SK-MEL-5 (cell line): ENCODE data around the gene GFRA1. TPM values are rescaled to one million over a fixed set of nuclear protein-coding genes. Genes with fewer than 3 reads are reported as not detected.
"Not testable (repeated sequence)": the region's sequence is repeated elsewhere in the genome, so short reads cannot be mapped to it uniquely, and the experiment has no call there.

ENCODE experiments used
- DNase-seq: peaks from one replicate; pipeline ENCODE4 v3.0.0-alpha.2; 2016; ENCODE audit warnings: low read depth, low spot score
- in situ Hi-C: cut with HindIII; loops from 2 replicates; pipeline ENCODE4 v1.10.0; 2016; ENCODE audit warnings: low sequenced_read_pairs, high pct_unique_total_duplicates, low pct_unique_long_range_greater_than_20kb
- total RNA-seq: library from RNA; depleted of rRNA; stranded (reverse); fragments of >200 nt; shearing (Covaris generic); gene quantifications from 2 replicates; pipeline ENCODE4 v1.2.3, GENCODE V29; 2014

GFRA1 gene
- total RNA-seq, 1 experiment from 2014 or later: 0.24 TPM

GRCh38 chr10:116049158-116049973, 223.6 kb downstream of the GFRA1 start:
- in situ Hi-C loops: no loop called here
- DNase-seq: no peak

- DNase-seq: no peak
- in situ Hi-C loops: no loop called here
These were observed 227.3 kb downstream of the GFRA1 start for GRCh38 chr10:116045366-116046356.

- in situ Hi-C loops: no loop called here
- DNase-seq: no peak
These were observed 228.2 kb downstream of the GFRA1 start for GRCh38 chr10:116044801-116045248.

- in situ Hi-C loops: no loop called here
- DNase-seq: no peak
These were observed 229.1 kb downstream of the GFRA1 start for GRCh38 chr10:116043861-116044260.

GRCh38 chr10:116043304-116043703, 229.7 kb downstream of the GFRA1 start:
- DNase-seq: no peak
- in situ Hi-C loops: no loop called here

GRCh38 chr10:116041948-116042347, 231.1 kb downstream of the GFRA1 start:
- in situ Hi-C loops: no loop called here
- no peak for DNase-seq

GRCh38 chr10:116039612-116040011, 233.4 kb downstream of the GFRA1 start:
- no peak for DNase-seq
- in situ Hi-C loops: no loop called here

GRCh38 chr10:116038259-116038658, 234.7 kb downstream of the GFRA1 start:
- DNase-seq: no peak

GRCh38 chr10:116035406-116035805, 237.6 kb downstream of the GFRA1 start:
- DNase-seq, in situ Hi-C loops: not testable (repeated sequence)

More at GRCh38 chr10:116038259-116038658, 234.7 kb downstream of the GFRA1 start:
- in situ Hi-C loops: no loop called here

GRCh38 chr10:116030576-116030975, 242.4 kb downstream of the GFRA1 start:
- DNase-seq: no peak
- in situ Hi-C loops: no loop called here

GRCh38 chr10:116029826-116030225, 243.2 kb downstream of the GFRA1 start:
- in situ Hi-C loops: no loop called here
- DNase-seq: no peak

- no peak for DNase-seq
- in situ Hi-C loops: no loop called here
These were observed 245.7 kb downstream of the GFRA1 start for GRCh38 chr10:116027355-116027754.

- no peak for DNase-seq
- in situ Hi-C loops: no loop called here
These were observed 246.3 kb downstream of the GFRA1 start for GRCh38 chr10:116026725-116027124.

- DNase-seq: peak; percentile 47
- in situ Hi-C loops: no loop called here
These were observed 246.7 kb downstream of the GFRA1 start for GRCh38 chr10:116026315-116026714.

- in situ Hi-C loops: no loop called here
- DNase-seq: no peak
These were observed 248.6 kb downstream of the GFRA1 start for GRCh38 chr10:116024271-116024878.

GRCh38 chr10:116017405-116017804, 255.6 kb downstream of the GFRA1 start:
- no peak for DNase-seq
- in situ Hi-C loops: no loop called here

- DNase-seq: no peak
- in situ Hi-C loops: no loop called here
These were observed 257.2 kb downstream of the GFRA1 start for GRCh38 chr10:116015583-116016333.
